Chondrocyte (in vitro differentiated cells): ENCODE results near the gene ELL2. TPM values are rescaled to one million over a fixed set of nuclear protein-coding genes. Genes with fewer than 3 reads are reported as not detected.

Experiments
- DNase-seq: peaks from one replicate; pipeline ENCODE4 v3.0.0; 2021; ENCODE audit warnings: mixed read lengths, low spot score
- H3K27ac Mint-ChIP-seq: one replicate; pipeline ENCODE4 v1.8.0; 2021; ENCODE audit warnings: mild to moderate bottlenecking, moderate library complexity, mixed read lengths; ENCODE audit not compliant: unreplicated experiment
- H3K27me3 Mint-ChIP-seq: 2 replicates; pipeline ENCODE4 v1.8.0; 2021; ENCODE audit warnings: low read depth, mixed read lengths
- H3K36me3 Mint-ChIP-seq: 2 replicates; pipeline ENCODE4 v1.8.0; 2021; ENCODE audit warnings: low read depth, mixed read lengths
- H3K4me1 Mint-ChIP-seq: 2 replicates; pipeline ENCODE4 v1.8.0; 2021; ENCODE audit warnings: low read depth, mild to moderate bottlenecking, mixed read lengths
- H3K4me3 Mint-ChIP-seq: one replicate; pipeline ENCODE4 v1.8.0; 2021; ENCODE audit warnings: mild to moderate bottlenecking, moderate library complexity, mixed read lengths; ENCODE audit not compliant: unreplicated experiment
- H3K9me3 Mint-ChIP-seq: 2 replicates; pipeline ENCODE4 v1.8.0; 2021; ENCODE audit warnings: low read depth, mixed read lengths
- total RNA-seq: library from RNA; stranded (reverse); gene quantifications from 3 replicates; pipeline ENCODE4 v1.2.1, GENCODE V29; 2021
- TF ChIP-seq, protein P1 (sequence below): fragments of 200-600 bp; sonication (generic); IDR thresholded peaks from 2 replicates; pipeline ENCODE4 v1.5.0; 2021; ENCODE audit warnings: antibody characterized with exemption, mild to moderate bottlenecking, moderate library complexity

The ELL2 gene
- total RNA-seq, 1 donor from 2014 or later: 51.7 TPM

DNA sequence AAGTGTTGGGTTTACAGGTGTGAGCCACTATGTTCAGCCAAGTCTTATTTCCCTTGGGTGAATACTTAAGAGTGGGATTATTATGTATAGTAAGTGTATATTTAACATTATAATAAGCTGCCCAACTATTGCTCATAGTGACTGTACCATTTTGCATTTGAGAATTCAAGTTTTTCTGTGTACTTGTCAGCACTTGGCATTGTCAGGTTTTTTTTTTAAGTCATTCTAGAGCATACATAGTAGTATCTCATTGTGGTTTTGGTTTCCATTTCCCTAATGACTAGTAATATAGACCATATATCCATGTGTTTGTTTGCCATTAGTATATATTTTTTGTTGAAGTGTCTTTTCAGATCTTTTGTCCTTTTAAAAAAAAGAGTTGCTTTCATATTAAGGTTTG is 10.5 kb upstream of the ELL2 start:
- H3K4me3 Mint-ChIP-seq: no peak overlapping the region
- no peak for DNase-seq
- TF ChIP-seq, protein P1, sequence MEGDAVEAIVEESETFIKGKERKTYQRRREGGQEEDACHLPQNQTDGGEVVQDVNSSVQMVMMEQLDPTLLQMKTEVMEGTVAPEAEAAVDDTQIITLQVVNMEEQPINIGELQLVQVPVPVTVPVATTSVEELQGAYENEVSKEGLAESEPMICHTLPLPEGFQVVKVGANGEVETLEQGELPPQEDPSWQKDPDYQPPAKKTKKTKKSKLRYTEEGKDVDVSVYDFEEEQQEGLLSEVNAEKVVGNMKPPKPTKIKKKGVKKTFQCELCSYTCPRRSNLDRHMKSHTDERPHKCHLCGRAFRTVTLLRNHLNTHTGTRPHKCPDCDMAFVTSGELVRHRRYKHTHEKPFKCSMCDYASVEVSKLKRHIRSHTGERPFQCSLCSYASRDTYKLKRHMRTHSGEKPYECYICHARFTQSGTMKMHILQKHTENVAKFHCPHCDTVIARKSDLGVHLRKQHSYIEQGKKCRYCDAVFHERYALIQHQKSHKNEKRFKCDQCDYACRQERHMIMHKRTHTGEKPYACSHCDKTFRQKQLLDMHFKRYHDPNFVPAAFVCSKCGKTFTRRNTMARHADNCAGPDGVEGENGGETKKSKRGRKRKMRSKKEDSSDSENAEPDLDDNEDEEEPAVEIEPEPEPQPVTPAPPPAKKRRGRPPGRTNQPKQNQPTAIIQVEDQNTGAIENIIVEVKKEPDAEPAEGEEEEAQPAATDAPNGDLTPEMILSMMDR: no peak
- H3K27me3 Mint-ChIP-seq: no peaks in the 10 kb centered on the region
- H3K9me3 Mint-ChIP-seq: peaks cover 8% of the 10 kb centered on the region
- no peaks in the 10 kb centered on the region for H3K36me3 Mint-ChIP-seq
- no peak overlapping the region for H3K27ac Mint-ChIP-seq
- H3K4me1 Mint-ChIP-seq: peaks cover 13% of the 10 kb centered on the region

DNA sequence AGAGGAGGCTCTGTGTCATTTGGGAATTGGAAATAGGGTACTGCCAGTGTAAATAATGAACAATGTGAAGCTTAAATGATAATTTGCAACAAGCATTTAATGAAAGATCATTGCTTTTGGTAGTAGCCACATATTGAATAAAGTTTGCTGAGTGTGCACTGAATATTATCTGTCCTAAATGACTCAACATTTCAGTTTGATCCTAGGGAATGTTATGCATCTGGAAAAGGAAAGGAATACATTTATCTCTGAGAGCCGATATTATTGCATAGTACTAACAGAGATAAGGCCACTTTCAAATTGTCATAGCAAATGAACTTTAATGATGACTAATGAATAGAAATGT is 8.7 kb upstream of the ELL2 start:
- Mint-ChIP-seq H3K36me3 (no peaks in the 10 kb centered on the region), H3K4me1 (peaks cover 13% of the 10 kb centered on the region), H3K27ac (no peak overlapping the region), H3K4me3 (no peak overlapping the region), H3K9me3 (peaks cover 8% of the 10 kb centered on the region), H3K27me3 (no peaks in the 10 kb centered on the region)
- TF ChIP-seq, protein P1: no peak
- DNase-seq: no peak

DNA sequence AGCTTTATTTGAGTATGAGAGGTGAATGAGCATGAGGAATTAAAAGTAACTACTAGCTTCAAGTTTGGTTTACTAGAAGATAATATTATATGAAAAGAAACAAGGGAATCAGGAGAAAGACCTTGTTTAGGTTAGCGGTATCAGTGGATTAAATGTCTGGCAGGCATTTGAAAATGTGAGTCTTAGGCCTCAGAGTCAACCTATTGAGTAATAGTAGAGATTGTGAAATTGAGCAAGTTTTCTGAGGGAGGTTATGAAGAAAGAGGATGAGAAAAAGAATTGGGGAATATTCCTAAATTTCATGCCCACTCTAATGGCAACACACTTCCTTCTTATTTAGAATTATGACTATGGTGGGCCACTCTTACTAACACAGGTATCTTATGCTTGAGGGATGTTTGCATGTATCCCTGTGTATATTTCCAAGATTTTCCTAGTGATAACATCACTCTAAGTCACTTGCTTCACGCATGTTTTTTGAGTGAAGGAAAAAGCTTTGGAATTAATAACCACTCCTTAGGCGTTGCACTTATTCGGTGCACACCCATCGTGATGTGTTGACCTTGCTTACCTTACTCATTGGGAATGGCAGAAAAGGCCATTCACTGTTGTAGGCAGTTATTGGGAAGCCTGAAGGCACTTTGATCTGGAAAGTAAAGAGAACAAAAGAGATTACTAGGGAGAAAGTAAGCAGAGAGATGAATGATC is 8.2 kb upstream of the ELL2 start:
- no peak overlapping the region for H3K4me3 Mint-ChIP-seq
- DNase-seq: no peak
- peaks cover 8% of the 10 kb centered on the region for H3K9me3 Mint-ChIP-seq
- H3K36me3 Mint-ChIP-seq: no peaks in the 10 kb centered on the region
- TF ChIP-seq, protein P1: no peak
- H3K27ac Mint-ChIP-seq: no peak overlapping the region
- peaks cover 13% of the 10 kb centered on the region for H3K4me1 Mint-ChIP-seq
- H3K27me3 Mint-ChIP-seq: no peaks in the 10 kb centered on the region

DNA sequence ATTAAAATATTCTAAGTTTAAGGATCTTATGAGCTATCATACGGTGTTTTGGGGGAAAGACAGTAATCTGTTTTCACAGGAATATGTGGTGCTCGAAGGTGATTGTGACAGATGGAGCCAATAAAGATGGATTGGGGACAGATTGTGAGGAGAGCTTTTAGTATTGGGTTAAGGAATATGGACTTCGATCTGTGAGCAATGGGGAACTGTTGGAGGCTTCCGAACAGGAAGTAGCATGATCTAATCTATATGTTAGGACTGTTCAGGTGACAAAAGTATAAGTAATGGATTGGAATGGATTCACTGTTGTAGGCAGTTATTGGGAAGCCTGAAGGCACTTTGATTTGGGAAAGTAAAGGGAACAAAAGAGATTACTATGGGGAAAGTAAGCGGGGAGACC is 7.4 kb upstream of the ELL2 start:
- Mint-ChIP-seq H3K4me1 (peaks cover 8% of the 10 kb centered on the region), H3K27me3 (no peaks in the 10 kb centered on the region), H3K4me3 (no peak overlapping the region), H3K27ac (no peak overlapping the region), H3K9me3 (peaks cover 8% of the 10 kb centered on the region), H3K36me3 (no peaks in the 10 kb centered on the region)
- TF ChIP-seq, protein P1: no peak
- DNase-seq: no peak

DNA sequence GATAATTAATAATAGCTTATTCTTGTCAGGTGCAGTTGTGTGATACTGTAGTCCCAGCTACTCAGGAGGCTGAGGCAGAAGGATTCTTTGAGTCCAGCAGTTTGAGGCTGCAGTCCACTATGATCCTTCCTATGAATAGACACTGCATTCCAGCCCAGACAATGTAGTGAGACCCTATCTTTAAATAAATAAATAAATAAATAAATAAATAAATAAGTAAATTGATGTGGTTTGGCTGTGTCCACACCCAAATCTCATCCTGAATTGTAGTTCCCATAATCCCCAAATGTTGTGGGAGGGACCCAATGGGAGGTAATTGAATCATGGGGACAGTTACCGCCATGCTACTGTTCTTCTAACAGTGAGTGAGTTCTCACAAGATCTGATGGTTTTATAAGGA is 5.6 kb upstream of the ELL2 start:
- Mint-ChIP-seq H3K27ac (no peak overlapping the region), H3K9me3 (peaks cover 8% of the 10 kb centered on the region)

More for the DNA sequence above, 5.6 kb upstream of the ELL2 start:
- peaks cover 6% of the 10 kb centered on the region for H3K4me1 Mint-ChIP-seq
- no peak overlapping the region for H3K4me3 Mint-ChIP-seq
- TF ChIP-seq, protein P1: no peak
- H3K36me3 Mint-ChIP-seq: no peaks in the 10 kb centered on the region
- no peak for DNase-seq
- no peaks in the 10 kb centered on the region for H3K27me3 Mint-ChIP-seq
